ENCODE measurements around the gene THSD7B.

Gene THSD7B

GRCh38 chr2:137444970-137445369 lies 679.6 kb downstream of the THSD7B start:
- no peak for TF ChIP-seq CTCF (IDR thresholded peaks at IDR 0.05; ENCODE audit: control extremely low read depth, extremely low read depth, low read depth, missing control alignments)
- ChIA-PET CTCF (no interaction called here), POLR2A (no interaction called here)

GRCh38 chr2:137449454-137449853 lies 684.1 kb downstream of the THSD7B start:
- no peak for TF ChIP-seq CTCF (IDR thresholded peaks at IDR 0.05; ENCODE audit: control extremely low read depth, extremely low read depth, low read depth, missing control alignments)
- ChIA-PET POLR2A (no interaction called here), CTCF (no interaction called here)
- no peak for DNase-seq (ENCODE audit: extremely low spot score)

More at GRCh38 chr2:137444970-137445369, 679.6 kb downstream of the THSD7B start:
- DNase-seq (ENCODE audit: extremely low spot score): no peak

GRCh38 chr2:137454886-137455285 lies 689.5 kb downstream of the THSD7B start:
- no peak for DNase-seq (ENCODE audit: extremely low spot score)
- CTCF ChIA-PET: interaction anchor here (0.9 kb wide), 1 partner anchor 8 kb away, joined by 4 read pairs; no protein-coding TSS in a partner anchor
- POLR2A ChIA-PET: no interaction called here
- TF ChIP-seq CTCF (IDR thresholded peaks at IDR 0.05; ENCODE audit: control extremely low read depth, extremely low read depth, low read depth, missing control alignments): no peak

- POLR2A ChIA-PET: no interaction called here
- peak; percentile 14 for DNase-seq (ENCODE audit: extremely low spot score)
- CTCF ChIA-PET: interaction anchor here (1.0 to 3.4 kb wide), 11 partner anchors 10 to 1359 kb away, joined by 3 to 32 read pairs (median 4); no protein-coding TSS in a partner anchor
- peak; percentile 54 for TF ChIP-seq CTCF (IDR thresholded peaks at IDR 0.05; ENCODE audit: control extremely low read depth, extremely low read depth, low read depth, missing control alignments)
Observed at GRCh38 chr2:137467246-137467862, 702.0 kb downstream of the THSD7B start.

GRCh38 chr2:137493261-137493660 lies 727.9 kb downstream of the THSD7B start:
- CTCF ChIA-PET: interaction anchor here (0.9 kb wide), 1 partner anchor 13 kb away, joined by 3 read pairs; no protein-coding TSS in a partner anchor
- POLR2A ChIA-PET: no interaction called here

GRCh38 chr2:137500599-137500998 lies 735.3 kb downstream of the THSD7B start:
- no peak for TF ChIP-seq CTCF (IDR thresholded peaks at IDR 0.05; ENCODE audit: control extremely low read depth, extremely low read depth, low read depth, missing control alignments)
- DNase-seq (ENCODE audit: extremely low spot score): no peak
- ChIA-PET POLR2A (no interaction called here), CTCF (no interaction called here)

More at GRCh38 chr2:137493261-137493660, 727.9 kb downstream of the THSD7B start:
- TF ChIP-seq CTCF (IDR thresholded peaks at IDR 0.05; ENCODE audit: control extremely low read depth, extremely low read depth, low read depth, missing control alignments): no peak
- DNase-seq (ENCODE audit: extremely low spot score): no peak

Measured in GM10248 (cell line).